ENCODE results near the gene POLG2.
"Not testable (repeated sequence)": the region's sequence is repeated elsewhere in the genome, so short reads cannot be mapped to it uniquely, and the experiment has no call there.

The POLG2 gene

GRCh38 chr17:64484380-64484779, 12.5 kb downstream of the POLG2 start:
- no peak for DNase-seq (ENCODE audit: extremely low read depth, low read depth)
- no peak for TF ChIP-seq CTCF (IDR thresholded peaks at IDR 0.05; ENCODE audit: low read depth, low read length)

GRCh38 chr17:64480951-64481350, 15.9 kb downstream of the POLG2 start:
- no peak for TF ChIP-seq CTCF (IDR thresholded peaks at IDR 0.05; ENCODE audit: low read depth, low read length)
- no peak for DNase-seq (ENCODE audit: extremely low read depth, low read depth)

- TF ChIP-seq CTCF (IDR thresholded peaks at IDR 0.05; ENCODE audit: low read depth, low read length) = no peak
- no peak for DNase-seq (ENCODE audit: extremely low read depth, low read depth)
These were observed 19.0 kb downstream of the POLG2 start for GRCh38 chr17:64477849-64478248.

- no peak for TF ChIP-seq CTCF (IDR thresholded peaks at IDR 0.05; ENCODE audit: low read depth, low read length)
- no peak for DNase-seq (ENCODE audit: extremely low read depth, low read depth)
These were observed 24.3 kb downstream of the POLG2 start for GRCh38 chr17:64472564-64472963.

- no peak for DNase-seq (ENCODE audit: extremely low read depth, low read depth)
- no peak for TF ChIP-seq CTCF (IDR thresholded peaks at IDR 0.05; ENCODE audit: low read depth, low read length)
These were observed 25.4 kb downstream of the POLG2 start for GRCh38 chr17:64471440-64471839.

GRCh38 chr17:64470625-64471024, 26.2 kb downstream of the POLG2 start:
- no peak for TF ChIP-seq CTCF (IDR thresholded peaks at IDR 0.05; ENCODE audit: low read depth, low read length)
- no peak for DNase-seq (ENCODE audit: extremely low read depth, low read depth)

- not testable (repeated sequence) for DNase-seq (ENCODE audit: extremely low read depth, low read depth)
These were observed 30.0 kb downstream of the POLG2 start for GRCh38 chr17:64466834-64467233.

GRCh38 chr17:64466019-64466735, 30.7 kb downstream of the POLG2 start:
- DNase-seq (ENCODE audit: extremely low read depth, low read depth) = no peak
- TF ChIP-seq CTCF (IDR thresholded peaks at IDR 0.05; ENCODE audit: low read depth, low read length) = no peak

Measured in AG09319 (cell line).